ENCODE measurements around the gene AGK. TPM values are rescaled to one million over a fixed set of nuclear protein-coding genes. Genes with fewer than 3 reads are reported as not detected.

AGK gene
- total RNA-seq, 1 donor from 2014 or later, result 28.6 TPM

DNA sequence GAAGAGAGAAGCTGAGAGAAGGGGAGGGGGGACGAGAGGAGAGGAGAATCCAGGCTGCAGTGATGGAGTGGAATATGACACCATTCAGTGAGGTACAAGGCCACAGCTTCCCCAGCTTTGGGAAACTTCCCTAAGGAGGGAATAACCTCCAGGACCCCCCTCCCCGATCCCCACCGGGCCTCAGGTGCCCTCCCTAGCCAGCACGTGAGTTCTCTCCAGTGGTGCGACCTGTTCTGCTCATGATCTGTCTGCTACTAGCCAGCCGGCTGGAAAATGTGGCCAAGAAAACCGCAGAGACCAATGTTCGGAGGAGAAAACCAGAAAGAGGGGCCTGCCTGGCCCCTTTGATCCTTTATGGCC lies 39.9 kb upstream of the AGK start:
- no peak for FAIRE-seq
- Histone ChIP-seq H3K9me3 (ENCODE audit: insufficient read depth, low read depth, low read length) (no peaks in the 10 kb centered on the region), H3K27ac (ENCODE audit: low read depth, low read length) (no peak overlapping the region), H3K4me1 (ENCODE audit: insufficient read depth, low read length) (no peaks in the 10 kb centered on the region), H3K27me3 (ENCODE audit: insufficient read depth, low read length) (peaks cover 12% of the 10 kb centered on the region), H3K4me3 (ENCODE audit: insufficient read depth, low read depth, low read length) (no peak overlapping the region), H3K36me3 (ENCODE audit: insufficient read depth, low read length) (no peaks in the 10 kb centered on the region), H2AFZ (ENCODE audit: low read depth, low read length) (no peak overlapping the region), H3K9ac (ENCODE audit: low read length) (no peak overlapping the region), H3K79me2 (ENCODE audit: insufficient read depth, low read length) (no peaks in the 10 kb centered on the region), H3K4me2 (ENCODE audit: low read length) (peak overlapping the region; percentile 48), H4K20me1 (ENCODE audit: insufficient read depth, low read length) (no peaks in the 10 kb centered on the region)
- Mint-ChIP-seq H3K4me3 (ENCODE audit: unreplicated experiment) (no peak overlapping the region), H3K9me3 (ENCODE audit: unreplicated experiment) (peaks cover 3% of the 10 kb centered on the region), H3K36me3 (ENCODE audit: low read depth, unreplicated experiment) (no peaks in the 10 kb centered on the region), H3K27ac (ENCODE audit: unreplicated experiment) (no peak overlapping the region), H3K27me3 (ENCODE audit: low read depth, unreplicated experiment) (peaks cover 29% of the 10 kb centered on the region), H3K4me1 (ENCODE audit: low read depth, unreplicated experiment) (no peaks in the 10 kb centered on the region)
- no peak for DNase-seq (ENCODE audit: low read depth)
- no peak for TF ChIP-seq EZH2 (IDR thresholded peaks at IDR 0.05; ENCODE audit: insufficient read depth, low read length)
- TF ChIP-seq, protein P1, sequence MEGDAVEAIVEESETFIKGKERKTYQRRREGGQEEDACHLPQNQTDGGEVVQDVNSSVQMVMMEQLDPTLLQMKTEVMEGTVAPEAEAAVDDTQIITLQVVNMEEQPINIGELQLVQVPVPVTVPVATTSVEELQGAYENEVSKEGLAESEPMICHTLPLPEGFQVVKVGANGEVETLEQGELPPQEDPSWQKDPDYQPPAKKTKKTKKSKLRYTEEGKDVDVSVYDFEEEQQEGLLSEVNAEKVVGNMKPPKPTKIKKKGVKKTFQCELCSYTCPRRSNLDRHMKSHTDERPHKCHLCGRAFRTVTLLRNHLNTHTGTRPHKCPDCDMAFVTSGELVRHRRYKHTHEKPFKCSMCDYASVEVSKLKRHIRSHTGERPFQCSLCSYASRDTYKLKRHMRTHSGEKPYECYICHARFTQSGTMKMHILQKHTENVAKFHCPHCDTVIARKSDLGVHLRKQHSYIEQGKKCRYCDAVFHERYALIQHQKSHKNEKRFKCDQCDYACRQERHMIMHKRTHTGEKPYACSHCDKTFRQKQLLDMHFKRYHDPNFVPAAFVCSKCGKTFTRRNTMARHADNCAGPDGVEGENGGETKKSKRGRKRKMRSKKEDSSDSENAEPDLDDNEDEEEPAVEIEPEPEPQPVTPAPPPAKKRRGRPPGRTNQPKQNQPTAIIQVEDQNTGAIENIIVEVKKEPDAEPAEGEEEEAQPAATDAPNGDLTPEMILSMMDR (IDR thresholded peaks at IDR 0.05; ENCODE audit: insufficient read depth, low read depth, low read length), result no peak

DNA sequence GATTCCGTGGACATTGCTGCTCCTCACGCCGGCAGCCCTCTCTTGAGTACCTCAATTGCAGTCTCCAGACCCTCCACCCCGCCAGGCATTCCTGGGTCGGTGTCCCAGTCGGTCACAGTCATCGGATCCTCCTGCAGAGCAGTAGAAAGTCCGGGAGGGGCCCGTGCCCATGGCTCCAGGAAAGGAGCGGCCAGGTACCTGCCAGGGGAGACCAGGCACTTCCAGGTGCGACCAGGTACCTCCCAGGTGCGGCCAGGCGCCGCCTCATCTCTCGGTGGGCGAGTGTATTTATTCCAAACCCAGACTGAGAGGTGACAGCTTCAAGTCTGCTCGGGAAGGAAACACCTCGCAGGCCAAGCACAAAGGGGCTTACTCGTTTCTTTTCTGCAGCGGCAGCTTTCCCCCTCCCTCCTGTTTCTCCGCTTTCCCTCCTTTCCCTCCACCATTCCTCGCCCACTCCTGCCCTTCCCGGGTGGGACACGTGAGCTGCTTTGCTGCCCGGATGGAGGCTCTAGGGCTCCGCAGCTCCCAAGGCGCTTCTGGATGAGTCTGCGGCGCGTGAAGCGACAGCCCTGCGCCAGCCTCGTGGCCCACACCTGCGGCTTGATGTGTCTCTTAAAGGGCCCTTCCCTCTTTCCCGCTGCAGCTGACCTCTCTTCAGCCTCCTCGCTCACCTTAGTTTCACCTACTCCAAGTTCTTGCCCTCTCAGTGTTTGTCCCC lies 39.4 kb upstream of the AGK start:
- Mint-ChIP-seq H3K4me1 (ENCODE audit: low read depth, unreplicated experiment) (no peaks in the 10 kb centered on the region), H3K4me3 (ENCODE audit: unreplicated experiment) (no peak overlapping the region), H3K36me3 (ENCODE audit: low read depth, unreplicated experiment) (no peaks in the 10 kb centered on the region), H3K27ac (ENCODE audit: unreplicated experiment) (no peak overlapping the region), H3K9me3 (ENCODE audit: unreplicated experiment) (peaks cover 3% of the 10 kb centered on the region), H3K27me3 (ENCODE audit: low read depth, unreplicated experiment) (peaks cover 29% of the 10 kb centered on the region)
- Histone ChIP-seq H3K36me3 (ENCODE audit: insufficient read depth, low read length) (no peaks in the 10 kb centered on the region), H3K4me2 (ENCODE audit: low read length) (peak overlapping the region; percentile 48), H2AFZ (ENCODE audit: low read depth, low read length) (peak overlapping the region; percentile 26), H3K79me2 (ENCODE audit: insufficient read depth, low read length) (no peaks in the 10 kb centered on the region), H3K9me3 (ENCODE audit: insufficient read depth, low read depth, low read length) (no peaks in the 10 kb centered on the region), H3K4me1 (ENCODE audit: insufficient read depth, low read length) (no peaks in the 10 kb centered on the region), H3K27ac (ENCODE audit: low read depth, low read length) (no peak overlapping the region), H3K9ac (ENCODE audit: low read length) (no peak overlapping the region), H3K4me3 (ENCODE audit: insufficient read depth, low read depth, low read length) (no peak overlapping the region), H4K20me1 (ENCODE audit: insufficient read depth, low read length) (no peaks in the 10 kb centered on the region), H3K27me3 (ENCODE audit: insufficient read depth, low read length) (peaks cover 12% of the 10 kb centered on the region)
- DNase-seq (ENCODE audit: low read depth), result no peak
- no peak for FAIRE-seq
- TF ChIP-seq EZH2 (IDR thresholded peaks at IDR 0.05; ENCODE audit: insufficient read depth, low read length), result no peak
- TF ChIP-seq, protein P1 (IDR thresholded peaks at IDR 0.05; ENCODE audit: insufficient read depth, low read depth, low read length), result no peak

DNA sequence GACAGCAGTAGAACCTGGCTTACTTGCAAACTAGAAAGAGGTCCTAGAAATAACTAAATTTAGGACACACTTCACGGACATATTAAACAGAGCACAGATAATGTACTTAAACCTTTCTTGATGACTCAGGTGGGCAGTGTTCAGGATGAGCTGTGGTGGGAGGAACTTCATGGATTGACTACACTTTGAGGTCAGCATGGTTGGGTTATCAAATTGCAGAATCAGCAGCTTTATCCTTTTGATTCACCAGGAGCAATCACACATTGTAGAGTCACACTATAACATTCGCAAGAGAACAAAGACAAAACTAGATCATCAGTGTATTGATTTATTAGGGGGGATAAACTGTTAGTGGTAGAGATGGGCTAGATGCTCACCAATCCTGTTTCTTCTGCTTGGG lies 38.6 kb upstream of the AGK start:
- no peak overlapping the region for H3K9ac ChIP-seq (ENCODE audit: low read length)
- H3K27me3 ChIP-seq (ENCODE audit: insufficient read depth, low read length), result peaks cover 12% of the 10 kb centered on the region
- no peaks in the 10 kb centered on the region for H3K79me2 ChIP-seq (ENCODE audit: insufficient read depth, low read length)
- DNase-seq (ENCODE audit: low read depth) (no peak), FAIRE-seq (no peak)
- Mint-ChIP-seq H3K4me1 (ENCODE audit: low read depth, unreplicated experiment) (no peaks in the 10 kb centered on the region), H3K9me3 (ENCODE audit: unreplicated experiment) (peaks cover 3% of the 10 kb centered on the region), H3K27ac (ENCODE audit: unreplicated experiment) (no peak overlapping the region), H3K4me3 (ENCODE audit: unreplicated experiment) (no peak overlapping the region), H3K27me3 (ENCODE audit: low read depth, unreplicated experiment) (peaks cover 29% of the 10 kb centered on the region), H3K36me3 (ENCODE audit: low read depth, unreplicated experiment) (no peaks in the 10 kb centered on the region)
- no peak overlapping the region for H2AFZ ChIP-seq (ENCODE audit: low read depth, low read length)
- H3K36me3 ChIP-seq (ENCODE audit: insufficient read depth, low read length), result no peaks in the 10 kb centered on the region
- TF ChIP-seq, protein P1 (IDR thresholded peaks at IDR 0.05; ENCODE audit: insufficient read depth, low read depth, low read length), result no peak
- TF ChIP-seq EZH2 (IDR thresholded peaks at IDR 0.05; ENCODE audit: insufficient read depth, low read length), result no peak
- H3K4me2 ChIP-seq (ENCODE audit: low read length), result no peak overlapping the region
- no peak overlapping the region for H3K27ac ChIP-seq (ENCODE audit: low read depth, low read length)
- no peaks in the 10 kb centered on the region for H4K20me1 ChIP-seq (ENCODE audit: insufficient read depth, low read length)
- H3K9me3 ChIP-seq (ENCODE audit: insufficient read depth, low read depth, low read length), result no peaks in the 10 kb centered on the region
- no peaks in the 10 kb centered on the region for H3K4me1 ChIP-seq (ENCODE audit: insufficient read depth, low read length)
- H3K4me3 ChIP-seq (ENCODE audit: insufficient read depth, low read depth, low read length), result no peak overlapping the region
